NCI-H1694 (cell line): ENCODE data around the gene TCERG1L.
"Not testable (repeated sequence)": the region's sequence is repeated elsewhere in the genome, so short reads cannot be mapped to it uniquely, and the experiment has no call there.

Experiments
- DNase-seq: peaks from one replicate; lab custom pipeline; 2025; lab: John Stamatoyannopoulos, UW

Gene TCERG1L, protein sequence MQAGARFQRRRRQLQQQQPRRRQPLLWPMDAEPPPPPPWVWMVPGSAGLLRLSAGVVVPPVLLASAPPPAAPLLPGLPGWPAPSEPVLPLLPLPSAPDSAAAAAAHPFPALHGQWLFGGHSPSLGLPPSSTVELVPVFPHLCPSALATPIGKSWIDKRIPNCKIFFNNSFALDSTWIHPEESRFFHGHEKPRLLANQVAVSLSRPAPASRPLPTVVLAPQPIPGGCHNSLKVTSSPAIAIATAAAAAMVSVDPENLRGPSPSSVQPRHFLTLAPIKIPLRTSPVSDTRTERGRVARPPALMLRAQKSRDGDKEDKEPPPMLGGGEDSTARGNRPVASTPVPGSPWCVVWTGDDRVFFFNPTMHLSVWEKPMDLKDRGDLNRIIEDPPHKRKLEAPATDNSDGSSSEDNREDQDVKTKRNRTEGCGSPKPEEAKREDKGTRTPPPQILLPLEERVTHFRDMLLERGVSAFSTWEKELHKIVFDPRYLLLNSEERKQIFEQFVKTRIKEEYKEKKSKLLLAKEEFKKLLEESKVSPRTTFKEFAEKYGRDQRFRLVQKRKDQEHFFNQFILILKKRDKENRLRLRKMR

DNA sequence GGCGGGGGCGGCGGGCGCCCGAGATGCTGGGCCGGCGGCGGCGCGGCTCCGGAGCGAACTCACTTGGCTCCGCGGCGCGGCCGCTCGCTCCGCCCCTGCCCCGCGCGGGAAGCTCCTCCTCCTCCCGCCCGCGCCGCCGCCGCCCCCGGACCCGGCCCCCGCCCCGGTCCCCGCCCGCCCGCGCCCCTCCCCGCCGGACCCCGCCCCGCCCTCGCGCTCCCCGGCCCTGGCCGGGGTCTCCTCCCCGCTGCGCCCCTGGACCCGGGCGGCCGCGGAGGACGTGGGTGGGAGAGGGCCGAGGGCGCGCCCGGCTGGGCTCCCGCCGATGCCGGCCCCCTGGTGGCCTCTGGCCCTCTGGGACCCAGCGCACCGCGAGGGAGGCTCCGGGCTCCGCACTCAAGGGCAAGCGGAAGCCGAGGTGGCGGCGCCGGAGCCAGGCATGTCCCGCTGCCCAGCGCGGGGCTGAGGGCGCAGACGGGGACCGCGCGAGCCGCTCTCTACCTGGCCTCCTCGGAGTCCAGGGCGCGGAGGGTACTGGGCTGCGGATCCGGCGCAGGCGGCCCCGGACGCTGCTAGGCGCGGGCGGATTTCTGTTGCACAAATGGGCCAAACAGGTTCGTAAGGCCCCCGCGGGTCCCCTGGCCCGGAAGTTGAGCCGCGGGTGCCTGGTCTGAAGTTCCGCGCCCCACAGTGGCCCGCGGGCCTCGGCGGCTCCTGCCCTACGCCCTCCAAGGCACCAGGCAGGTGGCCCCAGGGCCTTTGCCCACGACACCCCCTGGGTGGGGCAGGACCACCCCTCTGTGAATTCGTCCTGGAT, at the start of gene TCERG1L:
TCERG1L (minus strand) TSS at position 61 of the 817 bp plus-strand sequence. CDS start 86 bp downstream, outside the sequence.
- DNase-seq: no peak

- DNase-seq: no peak
Observed at GRCh38 chr10:131358741-131359442, 47.4 kb upstream of the TCERG1L start.

- no peak for DNase-seq
Observed at GRCh38 chr10:131356442-131356841, 44.9 kb upstream of the TCERG1L start.

GRCh38 chr10:131355881-131356280, 44.4 kb upstream of the TCERG1L start:
- DNase-seq: no peak

GRCh38 chr10:131355056-131355455, 43.5 kb upstream of the TCERG1L start:
- no peak for DNase-seq

DNA sequence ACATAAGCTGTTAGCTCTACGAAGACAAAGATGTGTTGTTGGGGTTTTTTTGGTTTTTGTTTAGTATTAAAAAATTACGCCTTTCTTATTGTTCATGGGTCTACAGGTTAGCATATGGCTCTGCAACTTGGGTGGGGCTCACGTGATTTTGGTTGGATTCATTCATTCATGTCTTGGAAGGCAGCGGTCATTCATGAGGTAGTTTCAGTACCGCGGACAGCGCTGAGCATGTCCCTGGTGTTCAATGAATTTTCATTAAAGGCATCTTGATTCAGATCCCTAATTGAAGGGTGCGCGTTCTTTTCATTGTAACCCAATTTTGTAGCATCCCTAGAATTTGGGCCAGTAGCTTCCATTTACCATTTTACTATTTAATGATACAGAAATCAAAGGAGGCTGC, 42.9 kb upstream of the TCERG1L start:
- no peak for DNase-seq

DNA sequence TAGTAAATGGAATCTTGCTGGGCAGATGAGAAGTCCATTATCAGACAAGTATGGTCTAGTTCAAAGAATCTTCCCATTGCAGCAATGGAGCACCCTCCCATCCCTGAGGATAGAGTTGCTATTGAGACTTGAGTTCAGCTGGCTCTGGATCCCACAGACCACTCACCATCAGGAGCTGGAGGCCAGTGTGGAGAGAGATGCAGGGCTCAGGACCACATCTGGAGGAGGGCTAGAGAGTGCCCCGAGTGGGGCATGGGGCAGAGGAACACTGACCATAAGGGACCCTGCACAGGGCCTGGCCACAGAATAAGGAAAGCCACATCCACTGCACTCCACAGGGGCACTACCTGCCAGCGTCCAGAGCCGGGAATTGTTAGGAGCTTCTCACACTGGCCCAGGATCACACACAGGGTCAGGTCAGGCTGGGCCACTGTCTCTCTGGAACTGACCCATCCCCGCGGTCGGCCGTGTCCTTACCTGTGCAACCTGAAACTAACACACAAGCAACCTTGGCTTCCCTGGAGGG, 41.3 kb upstream of the TCERG1L start:
- DNase-seq: no peak

DNA sequence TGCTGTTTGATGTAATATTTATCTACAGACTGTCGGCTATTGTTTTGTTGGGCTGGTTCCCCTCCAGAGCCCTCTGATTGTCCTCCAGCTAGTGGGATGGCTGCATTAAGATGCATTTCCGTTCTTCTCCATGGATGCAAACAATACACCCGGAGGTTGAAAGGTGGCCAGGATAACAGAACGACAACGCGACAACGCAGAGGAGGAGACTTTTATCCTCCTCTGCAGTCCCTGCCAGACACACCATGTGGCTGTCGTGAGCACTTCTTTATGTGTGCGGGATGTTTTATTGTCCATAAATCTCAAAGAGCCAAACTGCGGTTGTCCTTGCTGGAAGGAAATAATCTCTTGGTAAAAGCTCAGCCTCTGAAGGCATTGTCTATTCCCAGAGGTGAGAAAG, 39.1 kb upstream of the TCERG1L start:
- no peak for DNase-seq

- no peak for DNase-seq
Observed at GRCh38 chr10:131350245-131350644, 38.7 kb upstream of the TCERG1L start.

- DNase-seq: no peak
Observed at GRCh38 chr10:131346456-131346855, 34.9 kb upstream of the TCERG1L start.

GRCh38 chr10:131345691-131346090, 34.2 kb upstream of the TCERG1L start:
- no peak for DNase-seq

DNA sequence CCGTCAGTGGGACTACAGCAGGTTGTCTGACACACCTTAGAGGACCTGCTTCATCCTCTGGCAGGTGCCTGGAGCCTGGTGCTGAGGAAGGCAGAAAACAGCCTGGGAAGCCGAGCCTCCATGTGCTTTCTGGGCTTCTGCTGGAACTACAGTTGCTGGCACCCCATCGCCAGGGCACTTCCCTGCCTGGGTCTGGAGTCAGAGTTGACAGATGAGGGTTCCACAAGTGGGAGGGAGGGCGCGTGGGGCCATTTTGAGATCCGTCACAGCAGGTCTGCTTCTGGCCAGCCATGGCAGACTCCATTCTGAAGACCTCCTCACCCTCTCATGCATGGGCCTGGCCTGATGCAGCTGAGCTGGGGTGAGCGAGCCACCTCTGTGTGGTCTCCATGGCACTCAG, 33.2 kb upstream of the TCERG1L start:
- DNase-seq: no peak

- DNase-seq: no peak
Observed at GRCh38 chr10:131337741-131338140, 26.2 kb upstream of the TCERG1L start.

DNA sequence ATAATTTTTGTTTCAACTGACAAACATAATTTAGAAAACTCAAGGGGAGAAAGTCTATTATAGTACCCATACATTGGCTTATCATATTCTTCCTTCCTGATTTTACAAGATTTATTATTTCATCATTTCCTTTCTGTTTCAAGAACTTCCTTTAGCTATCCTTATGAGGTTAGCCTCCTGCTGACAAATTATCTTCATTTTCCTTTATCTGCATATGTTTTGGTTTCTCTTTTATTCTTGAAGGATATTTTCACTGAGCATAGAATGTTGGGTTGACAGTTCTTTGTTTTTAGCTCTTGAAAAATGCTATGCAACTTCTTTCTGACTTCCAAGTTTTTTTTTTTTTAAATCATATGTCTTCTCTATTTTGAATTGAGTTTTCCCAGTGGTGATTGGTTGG, 21.3 kb upstream of the TCERG1L start:
- DNase-seq: no peak

GRCh38 chr10:131323880-131324279, 12.4 kb upstream of the TCERG1L start:
- no peak for DNase-seq

DNA sequence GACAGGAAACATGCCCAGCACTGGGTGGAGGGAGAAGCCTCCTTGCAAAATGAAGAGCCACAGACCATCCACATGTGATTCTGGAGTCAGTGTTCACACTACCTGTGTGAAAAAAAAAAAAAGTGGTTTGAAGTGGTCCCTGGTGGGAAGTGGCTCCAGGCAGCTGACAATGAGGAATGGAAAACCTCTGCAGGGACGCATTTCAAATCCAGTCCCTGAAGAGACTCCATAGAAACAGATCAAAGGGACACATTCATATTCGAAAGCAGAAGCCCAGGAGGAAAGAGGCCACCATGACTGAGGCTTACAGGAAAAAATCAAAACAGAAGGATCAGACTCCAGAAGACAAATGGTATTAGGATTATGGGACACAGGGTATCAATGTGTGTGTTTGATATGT, 11.5 kb upstream of the TCERG1L start:
- DNase-seq: no peak

DNA sequence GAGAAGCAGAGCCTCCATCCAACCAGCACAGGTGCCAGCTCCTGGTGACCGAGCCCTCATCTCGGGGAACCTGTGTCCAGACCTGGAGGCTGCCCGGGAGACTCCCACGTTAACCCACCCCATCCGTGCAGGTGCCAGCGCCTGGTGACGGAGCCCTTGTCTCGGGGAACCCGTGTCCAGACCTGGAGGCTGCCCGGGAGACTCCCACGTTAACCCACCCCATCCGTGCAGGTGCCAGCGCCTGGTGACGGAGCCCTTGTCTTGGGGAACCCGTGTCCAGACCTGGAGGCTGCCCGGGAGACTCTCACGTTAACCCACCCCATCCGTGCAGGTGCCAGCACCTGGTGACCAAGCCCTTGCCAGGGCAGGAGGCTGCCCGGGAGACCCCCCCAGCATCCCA, 11.1 kb upstream of the TCERG1L start:
- not testable (repeated sequence) for DNase-seq

- DNase-seq: no peak
Observed at GRCh38 chr10:131320860-131321604, 9.5 kb upstream of the TCERG1L start.

- no peak for DNase-seq
Observed at GRCh38 chr10:131318814-131319213, 7.3 kb upstream of the TCERG1L start.

DNA sequence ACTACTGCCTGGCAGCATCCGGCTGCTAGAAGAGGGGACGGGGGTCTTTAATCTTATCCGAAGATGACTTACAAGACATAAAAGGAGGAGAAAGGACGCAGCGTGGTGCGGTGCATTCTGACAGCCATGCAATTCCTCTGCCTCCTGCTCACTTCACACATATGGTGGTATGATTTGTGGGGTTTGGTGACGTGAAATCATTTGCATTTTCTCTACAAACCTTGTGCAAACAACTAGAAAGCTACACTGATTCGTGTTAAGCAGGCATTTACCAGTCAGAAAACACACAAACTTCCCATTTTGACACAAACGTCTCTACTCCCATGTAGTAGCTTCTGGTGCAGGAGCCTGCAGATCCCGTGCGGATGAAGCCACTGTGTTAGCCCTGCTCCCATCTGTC, 6.8 kb upstream of the TCERG1L start:
- no peak for DNase-seq
